ENCODE measurements around the gene TNFRSF13B.

Gene TNFRSF13B

GRCh38 chr17:16926571-16927451 lies 45.1 kb downstream of the TNFRSF13B start:
- no peaks in the 10 kb centered on the region for H3K4me1 Mint-ChIP-seq
- H3K4me3 Mint-ChIP-seq = no peak overlapping the region
- peaks cover 11% of the 10 kb centered on the region for H3K27me3 Mint-ChIP-seq (ENCODE audit: low read depth, poor library complexity)
- H3K9me3 Mint-ChIP-seq = no peaks in the 10 kb centered on the region
- DNase-seq = no peak
- H3K27ac Mint-ChIP-seq = no peak overlapping the region
- no peak for TF ChIP-seq CTCF (IDR thresholded peaks at IDR 0.05)
- no peaks in the 10 kb centered on the region for H3K36me3 Mint-ChIP-seq (ENCODE audit: low read depth)

- Mint-ChIP-seq H3K9me3 (no peaks in the 10 kb centered on the region), H3K4me1 (no peaks in the 10 kb centered on the region), H3K27ac (no peak overlapping the region), H3K27me3 (ENCODE audit: low read depth, poor library complexity) (peaks cover 11% of the 10 kb centered on the region), H3K36me3 (ENCODE audit: low read depth) (no peaks in the 10 kb centered on the region), H3K4me3 (no peak overlapping the region)
- TF ChIP-seq CTCF (IDR thresholded peaks at IDR 0.05) = no peak
- DNase-seq = no peak
These were observed 45.8 kb downstream of the TNFRSF13B start for GRCh38 chr17:16926061-16926511.

- H3K27me3 Mint-ChIP-seq (ENCODE audit: low read depth, poor library complexity) = peaks cover 11% of the 10 kb centered on the region
- no peaks in the 10 kb centered on the region for H3K9me3 Mint-ChIP-seq
- TF ChIP-seq CTCF (IDR thresholded peaks at IDR 0.05) = no peak
- H3K4me3 Mint-ChIP-seq = no peak overlapping the region
- DNase-seq = no peak
- H3K27ac Mint-ChIP-seq = no peak overlapping the region
- H3K36me3 Mint-ChIP-seq (ENCODE audit: low read depth) = no peaks in the 10 kb centered on the region
- H3K4me1 Mint-ChIP-seq = no peaks in the 10 kb centered on the region
These were observed 46.4 kb downstream of the TNFRSF13B start for GRCh38 chr17:16925461-16926060.

GRCh38 chr17:16924696-16925440 lies 47.0 kb downstream of the TNFRSF13B start:
- no peaks in the 10 kb centered on the region for H3K36me3 Mint-ChIP-seq (ENCODE audit: low read depth)
- H3K4me1 Mint-ChIP-seq = peaks cover 4% of the 10 kb centered on the region
- no peak for TF ChIP-seq CTCF (IDR thresholded peaks at IDR 0.05)
- no peak overlapping the region for H3K4me3 Mint-ChIP-seq
- H3K9me3 Mint-ChIP-seq = no peaks in the 10 kb centered on the region
- peak overlapping the region; percentile 90 for H3K27ac Mint-ChIP-seq
- DNase-seq = no peak
- peaks cover 11% of the 10 kb centered on the region for H3K27me3 Mint-ChIP-seq (ENCODE audit: low read depth, poor library complexity)

GRCh38 chr17:16923904-16924695 lies 47.8 kb downstream of the TNFRSF13B start:
- Mint-ChIP-seq H3K36me3 (ENCODE audit: low read depth) (no peaks in the 10 kb centered on the region), H3K9me3 (no peaks in the 10 kb centered on the region), H3K4me3 (no peak overlapping the region), H3K4me1 (peaks cover 12% of the 10 kb centered on the region), H3K27ac (no peak overlapping the region), H3K27me3 (ENCODE audit: low read depth, poor library complexity) (peaks cover 12% of the 10 kb centered on the region)
- TF ChIP-seq CTCF (IDR thresholded peaks at IDR 0.05) = no peak
- DNase-seq = no peak
